ENCODE results near the gene SDF4.

The SDF4 gene

GRCh38 chr1:1175221-1176062 lies 56.4 kb downstream of the SDF4 start:
- TF ChIP-seq ZNF274 (IDR thresholded peaks at IDR 0.05; ENCODE audit: low read depth, low read length), result no peak
- no peak overlapping the region for H3K4me3 ChIP-seq (ENCODE audit: low read length)

GRCh38 chr1:1173793-1174415 lies 57.9 kb downstream of the SDF4 start, which contains the start of gene TTLL10:
Gene TTLL10 (plus strand): TSS chr1:1173880. CDS start chr1:1179216, 5,336 bp downstream.
- no peak within 1 kb of the TSS for H3K4me3 ChIP-seq (ENCODE audit: low read length)
- no peak for TF ChIP-seq ZNF274 (IDR thresholded peaks at IDR 0.05; ENCODE audit: low read depth, low read length)

GRCh38 chr1:1173061-1173792 lies 58.6 kb downstream of the SDF4 start:
- no peak for TF ChIP-seq ZNF274 (IDR thresholded peaks at IDR 0.05; ENCODE audit: low read depth, low read length)
- H3K4me3 ChIP-seq (ENCODE audit: low read length), result no peak overlapping the region

- no peak for TF ChIP-seq ZNF274 (IDR thresholded peaks at IDR 0.05; ENCODE audit: low read depth, low read length)
- H3K4me3 ChIP-seq (ENCODE audit: low read length), result no peak overlapping the region
Measured at GRCh38 chr1:1171546-1172340, 60.1 kb downstream of the SDF4 start.

- no peak overlapping the region for H3K4me3 ChIP-seq (ENCODE audit: low read length)
- TF ChIP-seq ZNF274 (IDR thresholded peaks at IDR 0.05; ENCODE audit: low read depth, low read length), result no peak
Measured at GRCh38 chr1:1171161-1171545, 60.6 kb downstream of the SDF4 start.

- H3K4me3 ChIP-seq (ENCODE audit: low read length), result no peak overlapping the region
- no peak for TF ChIP-seq ZNF274 (IDR thresholded peaks at IDR 0.05; ENCODE audit: low read depth, low read length)
Measured at GRCh38 chr1:1170215-1171091, 61.3 kb downstream of the SDF4 start.

GRCh38 chr1:1169429-1170214 lies 62.2 kb downstream of the SDF4 start:
- H3K4me3 ChIP-seq (ENCODE audit: low read length), result no peak overlapping the region
- no peak for TF ChIP-seq ZNF274 (IDR thresholded peaks at IDR 0.05; ENCODE audit: low read depth, low read length)

GRCh38 chr1:1168451-1169411 lies 63.1 kb downstream of the SDF4 start:
- H3K4me3 ChIP-seq (ENCODE audit: low read length), result no peak overlapping the region
- no peak for TF ChIP-seq ZNF274 (IDR thresholded peaks at IDR 0.05; ENCODE audit: low read depth, low read length)

- TF ChIP-seq ZNF274 (IDR thresholded peaks at IDR 0.05; ENCODE audit: low read depth, low read length), result no peak
- H3K4me3 ChIP-seq (ENCODE audit: low read length), result no peak overlapping the region
Measured at GRCh38 chr1:1167841-1168450, 63.9 kb downstream of the SDF4 start.

GRCh38 chr1:1167398-1167821 lies 64.4 kb downstream of the SDF4 start:
- H3K4me3 ChIP-seq (ENCODE audit: low read length), result no peak overlapping the region
- TF ChIP-seq ZNF274 (IDR thresholded peaks at IDR 0.05; ENCODE audit: low read depth, low read length), result no peak

Measured in GM08714 (cell line).